IMR-90 (cell line): ENCODE measurements around the gene VAV3. TPM values are rescaled to one million over a fixed set of nuclear protein-coding genes. Genes with fewer than 3 reads are reported as not detected.

Experiments
- ATAC-seq: fragments of 200-7000 bp; cut with Tn5 transposase; 2 replicates; pipeline ENCODE4 v1.9.1; 2020; ENCODE audit warnings: low read depth, mild to moderate bottlenecking, moderate library complexity
- BruUV-seq: library from RNA; stranded (reverse); fragments of 400-500 nt; replicated peaks from 2 replicates; lab custom pipeline; 2021; lab: Mats Ljungman, UMichigan
- CTCF ChIA-PET: fragments of 300-600 bp; formaldehyde crosslinking; extraction: SDS; loops from one replicate; lab custom pipeline; 2021; ENCODE audit warnings: antibody characterized with exemption; lab: Yijun Ruan, JAX
- POLR2A ChIA-PET: fragments of 300-600 bp; sonication (Branson Sonifier 250); formaldehyde crosslinking; loops from one replicate; lab custom pipeline; 2022; ENCODE audit warnings: antibody characterized with exemption; ENCODE audit not compliant: unreplicated experiment; lab: Charles Lee
- DNase-seq: peaks from one replicate; pipeline ENCODE4 v3.0.0; 2013
- H2AFZ ChIP-seq: replicated peaks from 2 replicates; pipeline ENCODE3; 2013; ENCODE audit warnings: low read length, mild to moderate bottlenecking; ENCODE audit not compliant: poor library complexity
- H2AK5ac ChIP-seq: 2 replicates; pipeline ENCODE4 v1.6.1; 2013; ENCODE audit warnings: low read depth, low read length, inconsistent platforms
- H2AK9ac ChIP-seq: replicated peaks from 2 replicates; pipeline ENCODE3; 2013; ENCODE audit warnings: mild to moderate bottlenecking, low read depth, low read length, moderate library complexity; ENCODE audit not compliant: poor library complexity
- H2BK120ac ChIP-seq: 2 replicates; pipeline ENCODE4 v1.6.1; 2013; ENCODE audit warnings: low read depth, low read length, inconsistent platforms
- H2BK15ac ChIP-seq: 3 replicates; pipeline ENCODE4 v1.6.1; 2013; ENCODE audit warnings: low read depth, low read length, inconsistent platforms
- H2BK20ac ChIP-seq: 2 replicates; pipeline ENCODE4 v1.6.1; 2013; ENCODE audit warnings: low read depth, mild to moderate bottlenecking, inconsistent platforms, low read length, moderate library complexity
- H2BK5ac ChIP-seq: 2 replicates; pipeline ENCODE4 v1.6.1; 2013; ENCODE audit warnings: mild to moderate bottlenecking, low read depth, low read length, inconsistent platforms; ENCODE audit not compliant: poor library complexity, severe bottlenecking
- H3K14ac ChIP-seq: replicated peaks from 2 replicates; pipeline ENCODE4 v1.6.1; 2013; ENCODE audit warnings: low read depth, low read length, inconsistent platforms
- H3K18ac ChIP-seq: 2 replicates; pipeline ENCODE4 v1.6.1; 2013; ENCODE audit warnings: low read depth, low read length, control low read depth
- H3K23ac ChIP-seq: 2 replicates; pipeline ENCODE4 v1.6.1; 2013; ENCODE audit warnings: low read depth, low read length, inconsistent platforms
- H3K27ac ChIP-seq: 2 replicates; pipeline ENCODE4 v1.5.1; 2013; ENCODE audit warnings: mild to moderate bottlenecking, control low read depth, low read length; ENCODE audit not compliant: insufficient read depth
- H3K27me3 ChIP-seq: 2 replicates; pipeline ENCODE4 v1.6.1; 2013; ENCODE audit warnings: low read length; ENCODE audit not compliant: control insufficient read depth, insufficient read depth
- H3K36me3 ChIP-seq: 2 replicates; pipeline ENCODE4 v1.6.1; 2013; ENCODE audit warnings: low read length, mixed read lengths; ENCODE audit not compliant: control insufficient read depth, insufficient read depth
- H3K4ac ChIP-seq: 2 replicates; pipeline ENCODE4 v1.6.1; 2013; ENCODE audit warnings: low read depth, low read length, inconsistent platforms
- H3K4me1 ChIP-seq: 2 replicates; pipeline ENCODE4 v1.6.1; 2013; ENCODE audit warnings: low read length, mixed read lengths; ENCODE audit not compliant: control insufficient read depth, insufficient read depth
- H3K4me2 ChIP-seq: 2 replicates; pipeline ENCODE4 v1.6.1; 2013; ENCODE audit warnings: low read depth, mild to moderate bottlenecking, control low read depth, low read length, moderate library complexity
- H3K4me3 ChIP-seq: 2 replicates; pipeline ENCODE4 v1.5.1; 2013; ENCODE audit warnings: low read depth, mild to moderate bottlenecking, control low read depth, low read length, moderate library complexity; ENCODE audit not compliant: insufficient read depth
- H3K56ac ChIP-seq: 2 replicates; pipeline ENCODE4 v1.6.1; 2013; ENCODE audit warnings: low read length, inconsistent platforms; ENCODE audit not compliant: insufficient read depth; ENCODE audit errors: extremely low read depth
- H3K79me1 ChIP-seq, 2 experiments: 2 replicates each; pipeline ENCODE4 v1.6.1; 2013; ENCODE audit warnings: low read length in 2 of 2, inconsistent platforms in 1 of 2, low read depth in 1 of 2
- H3K9ac ChIP-seq: 2 replicates; pipeline ENCODE4 v1.6.1; 2013; ENCODE audit warnings: low read depth, low read length, control low read depth
- H3K9me1 ChIP-seq: 2 replicates; pipeline ENCODE4 v1.6.1; 2013; ENCODE audit warnings: low read length, inconsistent platforms; ENCODE audit not compliant: insufficient read depth
- H3K9me3 ChIP-seq: 2 replicates; pipeline ENCODE4 v1.6.1; 2013; ENCODE audit warnings: low read length; ENCODE audit not compliant: control insufficient read depth, insufficient read depth
- H4K20me1 ChIP-seq: 2 replicates; pipeline ENCODE4 v1.6.1; 2013; ENCODE audit warnings: low read length, inconsistent platforms; ENCODE audit not compliant: insufficient read depth
- H4K5ac ChIP-seq: 2 replicates; pipeline ENCODE4 v1.6.1; 2013; ENCODE audit warnings: mild to moderate bottlenecking, low read depth, low read length, control low read depth
- H4K8ac ChIP-seq, 2 experiments: 2 replicates each; pipeline ENCODE4 v1.6.1; 2013; ENCODE audit warnings: low read depth in 2 of 2, low read length in 2 of 2, control low read depth in 1 of 2, inconsistent platforms in 1 of 2
- H4K91ac ChIP-seq: 2 replicates; pipeline ENCODE4 v1.6.1; 2013; ENCODE audit warnings: low read depth, low read length, inconsistent platforms; ENCODE audit not compliant: insufficient read depth
- BHLHE40 ChIP-seq: fragments of 150-350 bp; IDR thresholded peaks from 2 replicates; pipeline ENCODE4 v1.6.1; 2016; ENCODE audit warnings: mild to moderate bottlenecking, low read depth, low read length
- CEBPB ChIP-seq: IDR thresholded peaks from 2 replicates; pipeline ENCODE4 v1.6.1; 2012; ENCODE audit warnings: low read depth, low read length, improper control_type of control experiment
- CHD1 ChIP-seq: IDR thresholded peaks from 2 replicates; pipeline ENCODE4 v1.6.1; 2012; ENCODE audit warnings: low read depth, low read length, improper control_type of control experiment
- FOS ChIP-seq: fragments of 150-350 bp; IDR thresholded peaks from 2 replicates; pipeline ENCODE4 v1.6.1; 2016; ENCODE audit warnings: low read depth, low read length
- MAFK ChIP-seq: IDR thresholded peaks from 2 replicates; pipeline ENCODE4 v1.6.1; 2012; ENCODE audit warnings: low read depth, low read length, improper control_type of control experiment
- MAZ ChIP-seq: IDR thresholded peaks from 2 replicates; pipeline ENCODE4 v1.6.1; 2012; ENCODE audit warnings: low read depth, mild to moderate bottlenecking, low read length, improper control_type of control experiment, moderate library complexity, borderline replicate concordance
- MXI1 ChIP-seq: IDR thresholded peaks from 2 replicates; pipeline ENCODE4 v1.6.1; 2012; ENCODE audit warnings: low read depth, mild to moderate bottlenecking, low read length, moderate library complexity, borderline replicate concordance
- POLR2A ChIP-seq: IDR thresholded peaks from 2 replicates; pipeline ENCODE4 v1.6.1; 2012; ENCODE audit warnings: mild to moderate bottlenecking, low read depth, low read length
- RAD21 ChIP-seq: IDR thresholded peaks from 2 replicates; pipeline ENCODE4 v1.6.1; 2012; ENCODE audit warnings: low read length, improper control_type of control experiment
- RCOR1 ChIP-seq: IDR thresholded peaks from 2 replicates; pipeline ENCODE4 v1.6.1; 2012; ENCODE audit warnings: mild to moderate bottlenecking, low read length, improper control_type of control experiment; ENCODE audit not compliant: insufficient replicate concordance
- SMC3 ChIP-seq: fragments of 150-350 bp; IDR thresholded peaks from 2 replicates; pipeline ENCODE4 v1.6.1; 2016; ENCODE audit warnings: low read depth, mild to moderate bottlenecking, antibody characterized with exemption, low read length, moderate library complexity
- WGBS, 2 experiments: methylation state at CpG; one replicate each; pipeline versions ENCODE4 v1.1.5 to v1.1.7; 2013; ENCODE audit warnings: missing lambda C conversion rate in 2 of 2; ENCODE audit not compliant: insufficient read length in 1 of 2; ENCODE audit errors: extremely low coverage in 2 of 2; 5-methylcytosine and 5-hydroxymethylcytosine counted together
- dilution Hi-C: fragments of 300-500 bp; cut with HindIII; formaldehyde crosslinking; loops from one replicate; pipeline ENCODE4 v1.14.3; 2018; ENCODE audit warnings: low sequenced_read_pairs; ENCODE audit not compliant: unreplicated experiment
- in situ Hi-C: fragments of 300-500 bp; cut with MboI; formaldehyde crosslinking; loops from 3 replicates; pipeline ENCODE4 v1.14.3; 2019; ENCODE audit warnings: low sequenced_read_pairs, inconsistent platforms, mixed read lengths
- intact Hi-C: fragments of 100-400 bp; cut with micrococcal nuclease; formaldehyde crosslinking; loops from 2 replicates; pipeline ENCODE4 v1.10.0; 2022
- polyA plus RNA-seq, 3 experiments: library from polyadenylated mRNA; depleted of rRNA; stranded (reverse); fragments of >200 nt; gene quantifications; 2 replicates each; pipeline ENCODE4 v1.2.3, GENCODE V29; 2012; ENCODE audit warnings: low replicate concordance in 1 of 3
- total RNA-seq: library from RNA; depleted of rRNA; stranded (reverse); fragments of >200 nt; gene quantifications from 2 replicates; pipeline ENCODE4 v1.2.3, GENCODE V29; 2012
- TF ChIP-seq, protein P1 (sequence below): fragments of 150-350 bp; IDR thresholded peaks from 2 replicates; pipeline ENCODE4 v1.6.1; 2016; ENCODE audit warnings: low read depth, mild to moderate bottlenecking, low read length, moderate library complexity, borderline replicate concordance
- TF ChIP-seq, protein P2 (sequence below): fragments of 150-350 bp; IDR thresholded peaks from 2 replicates; pipeline ENCODE4 v1.6.1; 2017; ENCODE audit warnings: mild to moderate bottlenecking, antibody characterized with exemption, low read length, low read depth

Gene VAV3
- total and polyA plus RNA-seq, 2 of the 4 experiments (the other 2 are of a cell fraction): 0.12 to 0.18 TPM

DNA sequence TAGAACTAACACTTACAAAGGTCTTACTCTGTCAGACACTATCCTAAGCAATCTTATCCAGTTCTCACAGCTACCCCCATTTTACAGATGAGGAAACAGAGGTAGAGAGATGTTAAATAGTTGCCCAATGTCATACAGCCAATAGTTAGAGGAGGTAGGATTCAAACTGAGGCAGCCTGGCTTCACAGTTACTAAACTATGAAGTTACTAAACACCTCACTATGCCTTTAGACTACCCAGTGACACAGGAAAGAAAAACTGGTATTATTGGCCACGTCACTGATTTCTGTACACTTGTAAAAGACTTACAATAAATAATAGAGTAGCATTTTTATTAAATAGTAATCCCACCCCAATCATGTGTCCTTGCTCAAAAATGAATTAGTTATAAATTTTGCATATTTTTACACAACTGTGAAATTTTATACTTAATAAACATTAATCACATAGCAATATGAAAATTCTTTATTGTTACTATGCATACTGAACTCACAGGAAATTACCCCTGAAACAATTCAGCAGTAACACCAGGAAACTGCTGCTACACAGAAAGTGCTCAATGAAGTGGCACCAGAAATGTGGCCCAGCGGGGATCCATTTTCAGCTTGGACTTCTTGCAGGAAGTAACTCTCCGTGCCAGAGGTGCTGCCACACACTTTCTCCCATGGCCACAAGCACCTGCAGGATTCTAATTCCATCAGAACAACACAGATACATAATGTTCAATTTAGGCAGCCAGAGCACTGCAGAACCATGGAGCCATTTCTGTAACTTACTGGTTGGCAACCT, 69.4 kb downstream of the VAV3 start:
- H4K5ac ChIP-seq: no peak overlapping the region
- H3K79me1 ChIP-seq: no peaks in the 10 kb centered on the region
- DNase-seq (no peak), ATAC-seq (no peak)
- no TSS peak for BruUV-seq
- H3K4ac ChIP-seq: no peak overlapping the region
- no peaks in the 10 kb centered on the region for H3K9me3 ChIP-seq
- H4K91ac ChIP-seq: no peak overlapping the region
- H3K36me3 ChIP-seq: no peaks in the 10 kb centered on the region
- no peak overlapping the region for H2AFZ ChIP-seq
- no peak overlapping the region for H2BK15ac ChIP-seq
- no peaks in the 10 kb centered on the region for H3K9me1 ChIP-seq
- no peak overlapping the region for H3K4me3 ChIP-seq
- no peak overlapping the region for H3K56ac ChIP-seq
- no peak overlapping the region for H3K18ac ChIP-seq
- TF ChIP-seq BHLHE40 (no peak), RCOR1 (no peak), SMC3 (no peak), MAZ (no peak), CEBPB (no peak), RAD21 (no peak), MAFK (no peak), MXI1 (no peak), POLR2A (no peak), FOS (no peak), CHD1 (no peak)
- TF ChIP-seq, protein P1, sequence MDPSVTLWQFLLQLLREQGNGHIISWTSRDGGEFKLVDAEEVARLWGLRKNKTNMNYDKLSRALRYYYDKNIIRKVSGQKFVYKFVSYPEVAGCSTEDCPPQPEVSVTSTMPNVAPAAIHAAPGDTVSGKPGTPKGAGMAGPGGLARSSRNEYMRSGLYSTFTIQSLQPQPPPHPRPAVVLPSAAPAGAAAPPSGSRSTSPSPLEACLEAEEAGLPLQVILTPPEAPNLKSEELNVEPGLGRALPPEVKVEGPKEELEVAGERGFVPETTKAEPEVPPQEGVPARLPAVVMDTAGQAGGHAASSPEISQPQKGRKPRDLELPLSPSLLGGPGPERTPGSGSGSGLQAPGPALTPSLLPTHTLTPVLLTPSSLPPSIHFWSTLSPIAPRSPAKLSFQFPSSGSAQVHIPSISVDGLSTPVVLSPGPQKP: no peak
- TF ChIP-seq, protein P2, sequence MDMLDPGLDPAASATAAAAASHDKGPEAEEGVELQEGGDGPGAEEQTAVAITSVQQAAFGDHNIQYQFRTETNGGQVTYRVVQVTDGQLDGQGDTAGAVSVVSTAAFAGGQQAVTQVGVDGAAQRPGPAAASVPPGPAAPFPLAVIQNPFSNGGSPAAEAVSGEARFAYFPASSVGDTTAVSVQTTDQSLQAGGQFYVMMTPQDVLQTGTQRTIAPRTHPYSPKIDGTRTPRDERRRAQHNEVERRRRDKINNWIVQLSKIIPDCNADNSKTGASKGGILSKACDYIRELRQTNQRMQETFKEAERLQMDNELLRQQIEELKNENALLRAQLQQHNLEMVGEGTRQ: no peak
- no peak overlapping the region for H3K4me2 ChIP-seq
- no peak overlapping the region for H2BK5ac ChIP-seq
- no peak overlapping the region for H3K9ac ChIP-seq
- no peak overlapping the region for H2AK9ac ChIP-seq
- H3K23ac ChIP-seq: no peak overlapping the region
- H2BK120ac ChIP-seq: no peak overlapping the region
- no peaks in the 10 kb centered on the region for H3K27me3 ChIP-seq
- no peak overlapping the region for H3K14ac ChIP-seq
- H2BK20ac ChIP-seq: no peak overlapping the region
- in situ Hi-C loops: no loop called here
- H4K8ac ChIP-seq: no peak overlapping the region
- ChIA-PET POLR2A (no interaction called here), CTCF (no interaction called here)
- intact Hi-C loops: no loop called here
- H2AK5ac ChIP-seq: no peak overlapping the region
- H4K20me1 ChIP-seq: no peaks in the 10 kb centered on the region
- WGBS, 2 experiments: 33% methylated on average over 1 of the region's 3 CpGs; no CpG with 5 or more reads in 1 of the 2 experiments
- no peaks in the 10 kb centered on the region for H3K4me1 ChIP-seq
- dilution Hi-C loops: no loop called here
- no peak overlapping the region for H3K27ac ChIP-seq
